ENCODE results near the gene HIVEP1.

DNA sequence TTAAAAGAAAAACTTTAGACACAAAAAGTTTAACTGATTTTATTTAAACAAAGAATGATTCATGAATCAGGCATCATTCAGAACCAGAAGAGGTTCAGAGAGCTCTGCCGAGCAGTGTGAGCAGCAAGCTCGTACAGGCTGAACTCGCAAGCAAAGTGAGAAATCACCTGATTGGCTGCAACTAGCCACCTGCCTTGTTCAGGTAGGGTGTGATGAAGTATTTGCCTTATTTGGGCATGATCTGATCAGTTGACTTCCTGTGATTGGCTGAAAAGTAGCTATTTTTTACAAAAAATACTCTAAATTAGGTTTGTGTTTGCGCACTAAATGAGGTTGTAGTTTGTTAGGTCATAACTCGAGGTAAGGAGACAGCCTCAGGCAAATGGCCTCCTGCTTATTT lies 80.7 kb downstream of the HIVEP1 start:
- TF ChIP-seq, protein P1, sequence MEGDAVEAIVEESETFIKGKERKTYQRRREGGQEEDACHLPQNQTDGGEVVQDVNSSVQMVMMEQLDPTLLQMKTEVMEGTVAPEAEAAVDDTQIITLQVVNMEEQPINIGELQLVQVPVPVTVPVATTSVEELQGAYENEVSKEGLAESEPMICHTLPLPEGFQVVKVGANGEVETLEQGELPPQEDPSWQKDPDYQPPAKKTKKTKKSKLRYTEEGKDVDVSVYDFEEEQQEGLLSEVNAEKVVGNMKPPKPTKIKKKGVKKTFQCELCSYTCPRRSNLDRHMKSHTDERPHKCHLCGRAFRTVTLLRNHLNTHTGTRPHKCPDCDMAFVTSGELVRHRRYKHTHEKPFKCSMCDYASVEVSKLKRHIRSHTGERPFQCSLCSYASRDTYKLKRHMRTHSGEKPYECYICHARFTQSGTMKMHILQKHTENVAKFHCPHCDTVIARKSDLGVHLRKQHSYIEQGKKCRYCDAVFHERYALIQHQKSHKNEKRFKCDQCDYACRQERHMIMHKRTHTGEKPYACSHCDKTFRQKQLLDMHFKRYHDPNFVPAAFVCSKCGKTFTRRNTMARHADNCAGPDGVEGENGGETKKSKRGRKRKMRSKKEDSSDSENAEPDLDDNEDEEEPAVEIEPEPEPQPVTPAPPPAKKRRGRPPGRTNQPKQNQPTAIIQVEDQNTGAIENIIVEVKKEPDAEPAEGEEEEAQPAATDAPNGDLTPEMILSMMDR (IDR thresholded peaks at IDR 0.05) = no peak
- TF ChIP-seq POLR2A (IDR thresholded peaks at IDR 0.05) (no peak), POLR2AphosphoS5 (IDR thresholded peaks at IDR 0.05) (no peak)

All from prostate gland (tissue), 2 donors.